BE2C (cell line): Measurements from ENCODE around the gene CPXM1.
"Not testable (repeated sequence)": the region's sequence is repeated elsewhere in the genome, so short reads cannot be mapped to it uniquely, and the experiment has no call there.

ENCODE experiments used
- DNase-seq: peaks from one replicate; pipeline ENCODE4 v3.0.0-alpha.2; 2020
- H3K27me3 ChIP-seq: fragments of 250-450 bp; sonication (Bioruptor Pico); 2 replicates; pipeline ENCODE4 v1.5.1; 2020; ENCODE audit warnings: mild to moderate bottlenecking
- H3K36me3 ChIP-seq: fragments of 250-450 bp; sonication (Bioruptor Pico); 2 replicates; pipeline ENCODE4 v1.5.1; 2020; ENCODE audit warnings: mild to moderate bottlenecking
- H3K4me1 ChIP-seq: fragments of 250-450 bp; sonication (Bioruptor Pico); 2 replicates; pipeline ENCODE4 v1.5.1; 2020
- H3K4me3 ChIP-seq: 2 replicates; pipeline ENCODE4 v1.5.1; 2011; ENCODE audit warnings: low read depth, low read length
- H3K9me3 ChIP-seq: fragments of 250-450 bp; sonication (Bioruptor Pico); 2 replicates; pipeline ENCODE4 v1.5.1; 2020
- TF ChIP-seq, protein P1 (sequence below): IDR thresholded peaks from 2 replicates; pipeline ENCODE4 v1.5.1; 2012; ENCODE audit warnings: mild to moderate bottlenecking, low read depth, low read length

The CPXM1 gene

DNA sequence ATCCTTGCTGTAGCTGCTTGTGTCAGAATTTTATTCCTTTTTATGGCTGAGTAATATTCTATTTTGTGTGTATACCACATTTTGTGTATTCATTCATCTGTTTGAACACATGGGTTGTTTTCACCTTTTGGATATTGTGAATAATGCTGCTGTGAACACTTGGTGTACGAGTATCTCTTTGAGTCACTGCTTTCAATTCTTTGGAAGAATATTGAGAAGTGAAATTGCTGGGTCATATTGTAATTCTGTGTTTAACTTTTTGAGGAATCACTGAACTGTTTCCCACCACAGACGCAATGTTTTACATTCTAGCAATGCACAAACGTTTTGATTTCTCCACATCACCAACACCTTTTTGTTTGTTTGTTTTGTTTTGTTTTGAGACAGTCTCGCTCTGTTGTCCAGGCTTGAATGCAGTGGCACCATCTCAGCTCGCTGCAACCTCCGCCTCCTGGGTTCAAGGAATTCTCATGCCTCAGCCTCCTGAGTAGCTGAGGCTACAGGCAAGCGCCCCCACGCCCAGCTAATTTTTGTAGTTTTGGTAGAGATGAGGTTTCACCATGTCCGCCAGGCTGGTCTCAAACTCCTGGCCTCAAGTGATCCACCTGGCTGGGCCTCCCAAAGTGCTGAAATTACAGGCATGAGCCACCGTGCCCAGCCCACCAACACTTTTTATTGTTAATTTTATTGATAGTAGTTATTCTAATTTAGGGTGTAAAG, 21.7 kb downstream of the CPXM1 start:
- H3K4me3 ChIP-seq, result no peak overlapping the region
- H3K27me3 ChIP-seq, result peaks cover 3% of the 10 kb centered on the region; the same call in 1 of the 2 replicates
- DNase-seq, result no peak
- H3K4me1 ChIP-seq, result no peaks in the 10 kb centered on the region
- H3K9me3 ChIP-seq, result no peaks in the 10 kb centered on the region
- TF ChIP-seq, protein P1, sequence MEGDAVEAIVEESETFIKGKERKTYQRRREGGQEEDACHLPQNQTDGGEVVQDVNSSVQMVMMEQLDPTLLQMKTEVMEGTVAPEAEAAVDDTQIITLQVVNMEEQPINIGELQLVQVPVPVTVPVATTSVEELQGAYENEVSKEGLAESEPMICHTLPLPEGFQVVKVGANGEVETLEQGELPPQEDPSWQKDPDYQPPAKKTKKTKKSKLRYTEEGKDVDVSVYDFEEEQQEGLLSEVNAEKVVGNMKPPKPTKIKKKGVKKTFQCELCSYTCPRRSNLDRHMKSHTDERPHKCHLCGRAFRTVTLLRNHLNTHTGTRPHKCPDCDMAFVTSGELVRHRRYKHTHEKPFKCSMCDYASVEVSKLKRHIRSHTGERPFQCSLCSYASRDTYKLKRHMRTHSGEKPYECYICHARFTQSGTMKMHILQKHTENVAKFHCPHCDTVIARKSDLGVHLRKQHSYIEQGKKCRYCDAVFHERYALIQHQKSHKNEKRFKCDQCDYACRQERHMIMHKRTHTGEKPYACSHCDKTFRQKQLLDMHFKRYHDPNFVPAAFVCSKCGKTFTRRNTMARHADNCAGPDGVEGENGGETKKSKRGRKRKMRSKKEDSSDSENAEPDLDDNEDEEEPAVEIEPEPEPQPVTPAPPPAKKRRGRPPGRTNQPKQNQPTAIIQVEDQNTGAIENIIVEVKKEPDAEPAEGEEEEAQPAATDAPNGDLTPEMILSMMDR, result no peak
- H3K36me3 ChIP-seq, result no peaks in the 10 kb centered on the region

DNA sequence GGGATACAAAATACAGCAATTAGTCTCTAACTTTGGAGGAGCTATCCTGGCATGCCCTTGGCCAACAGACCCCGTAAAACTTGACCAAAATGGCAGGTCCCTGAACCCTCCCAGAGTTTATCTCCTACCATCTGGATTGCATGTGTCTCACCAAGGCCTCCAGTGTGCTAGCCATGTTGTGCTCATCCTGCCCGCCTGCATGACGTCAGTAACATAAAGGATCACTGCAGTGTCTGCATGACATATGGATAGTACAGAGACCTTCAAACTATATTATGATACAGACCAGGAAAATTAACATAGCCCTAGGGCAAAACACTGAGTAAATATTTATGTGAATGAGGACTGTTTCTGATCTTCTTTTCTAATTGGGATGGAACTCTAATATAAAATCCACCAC, 25.3 kb downstream of the CPXM1 start:
- no peaks in the 10 kb centered on the region for H3K9me3 ChIP-seq
- TF ChIP-seq, protein P1, result no peak
- no peak for DNase-seq
- H3K27me3 ChIP-seq, result no peaks in the 10 kb centered on the region
- H3K4me1 ChIP-seq, result no peaks in the 10 kb centered on the region
- no peaks in the 10 kb centered on the region for H3K36me3 ChIP-seq
- no peak overlapping the region for H3K4me3 ChIP-seq

DNA sequence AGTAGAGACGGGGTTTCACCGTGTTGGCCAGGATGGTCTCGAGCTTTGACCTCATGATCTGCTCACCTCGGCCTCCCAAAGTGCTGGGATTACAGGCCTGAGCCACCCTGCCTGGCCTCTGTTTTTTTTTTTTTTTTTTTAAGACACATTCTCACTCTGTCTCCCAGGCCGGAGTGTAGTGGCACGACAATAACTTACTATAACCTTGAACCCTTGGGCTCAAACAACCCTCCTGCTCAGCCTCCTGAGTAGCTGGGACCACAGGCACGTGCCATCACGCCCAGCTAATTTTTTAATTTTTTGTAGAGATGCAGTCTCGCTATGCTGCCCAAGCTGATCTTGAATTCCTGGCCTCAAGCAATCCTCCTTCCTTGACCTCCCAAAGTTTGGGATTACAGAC, 26.6 kb downstream of the CPXM1 start:
- Histone ChIP-seq H3K27me3 (no peaks in the 10 kb centered on the region), H3K4me1 (no peaks in the 10 kb centered on the region), H3K36me3 (no peaks in the 10 kb centered on the region), H3K4me3 (no peak overlapping the region), H3K9me3 (no peaks in the 10 kb centered on the region)
- DNase-seq, result no peak
- TF ChIP-seq, protein P1, result no peak

DNA sequence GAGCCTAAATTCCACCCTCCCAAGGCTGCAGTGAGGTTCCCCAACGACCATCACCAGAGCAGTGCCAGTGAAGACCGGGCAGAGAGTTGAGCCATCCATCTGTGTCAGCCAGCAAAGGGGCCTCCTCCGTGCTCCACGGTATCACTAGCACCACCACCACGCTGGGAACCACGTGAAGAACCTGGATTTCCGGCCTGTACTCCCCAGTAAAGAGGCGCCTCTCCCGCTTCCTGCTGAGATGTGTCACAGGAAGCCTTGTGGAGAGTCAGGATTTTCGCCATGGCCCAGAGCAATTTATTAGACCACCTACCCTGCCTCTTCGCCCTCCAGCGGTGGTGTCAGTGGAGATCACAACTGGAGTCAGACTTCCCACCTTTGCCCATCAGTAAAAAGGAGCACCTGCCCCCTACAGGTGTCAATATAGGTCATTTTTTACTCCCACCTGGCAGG, 28.8 kb downstream of the CPXM1 start:
- no peaks in the 10 kb centered on the region for H3K4me1 ChIP-seq
- no peak for DNase-seq
- H3K36me3 ChIP-seq, result no peaks in the 10 kb centered on the region
- TF ChIP-seq, protein P1, result no peak
- H3K27me3 ChIP-seq, result no peaks in the 10 kb centered on the region
- no peaks in the 10 kb centered on the region for H3K9me3 ChIP-seq
- H3K4me3 ChIP-seq, result no peak overlapping the region

DNA sequence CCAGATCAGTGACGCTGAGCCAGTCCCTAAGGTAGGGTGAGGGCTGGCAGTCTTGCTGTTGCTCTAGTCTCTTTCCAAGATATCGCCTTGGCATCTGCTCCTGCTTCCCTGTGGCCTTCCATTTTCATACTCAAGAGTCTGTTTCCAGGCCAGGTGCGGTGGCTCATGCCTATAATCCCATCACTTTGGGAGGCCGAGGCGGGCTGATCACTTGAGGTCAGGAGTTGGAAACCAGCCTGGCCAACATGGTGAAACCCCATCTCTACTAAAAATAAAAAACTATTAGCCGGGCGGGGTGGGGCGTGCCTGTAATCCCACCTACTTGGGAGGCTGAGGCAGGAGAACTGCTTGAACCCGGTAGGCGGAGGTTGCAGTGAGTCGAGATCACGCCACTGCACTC, 30.3 kb downstream of the CPXM1 start:
- not testable (repeated sequence) for H3K4me1 ChIP-seq, H3K36me3 ChIP-seq, H3K27me3 ChIP-seq, H3K9me3 ChIP-seq, DNase-seq, H3K4me3 ChIP-seq

DNA sequence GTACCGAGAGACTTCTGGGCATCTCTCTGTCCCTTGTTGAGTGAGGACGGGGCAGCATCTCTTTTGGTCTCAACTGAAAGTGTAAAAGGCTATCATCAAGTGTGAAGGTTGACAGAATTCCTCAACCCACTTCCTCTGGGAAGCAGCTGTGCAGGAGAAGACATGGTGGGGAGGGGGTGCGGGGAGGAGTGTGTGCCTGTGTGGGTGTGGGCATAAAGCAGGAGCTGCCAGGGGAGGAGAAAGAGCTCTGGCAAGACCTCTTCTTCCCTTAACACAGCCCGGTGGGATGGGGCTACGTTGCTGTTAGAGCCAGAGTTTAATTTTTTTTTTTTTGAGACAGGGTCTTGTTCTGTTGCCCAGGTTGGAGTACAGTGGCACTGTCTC, 31.8 kb downstream of the CPXM1 start:
- no peaks in the 10 kb centered on the region for H3K9me3 ChIP-seq
- no peaks in the 10 kb centered on the region for H3K36me3 ChIP-seq
- no peaks in the 10 kb centered on the region for H3K4me1 ChIP-seq
- no peak overlapping the region for H3K4me3 ChIP-seq
- TF ChIP-seq, protein P1, result no peak
- no peak for DNase-seq
- no peaks in the 10 kb centered on the region for H3K27me3 ChIP-seq
